Measurements from ENCODE around the gene CLINT1.
A peak's percentile ranks its signal among the peaks of the same experiment; 100 is the strongest.

CLINT1 gene

DNA sequence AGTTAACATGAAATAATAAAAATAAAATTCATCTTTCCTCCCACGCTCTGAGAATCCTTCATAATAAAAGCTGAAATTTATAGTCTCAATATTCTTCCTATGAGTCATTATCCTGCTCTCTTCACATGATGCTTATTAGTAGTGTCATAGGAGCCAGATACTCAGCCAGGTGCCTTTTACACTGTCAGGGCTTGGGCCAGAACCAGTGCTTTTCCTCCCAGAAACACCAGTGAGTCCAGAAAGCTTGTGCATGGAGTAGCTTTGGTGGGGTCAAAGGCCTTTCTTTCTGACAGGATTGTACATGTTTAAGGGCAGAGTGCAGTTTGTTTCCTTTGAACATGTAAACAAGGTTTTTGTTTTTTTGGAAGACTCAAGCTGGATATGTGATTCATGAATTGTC is 108.6 kb downstream of the CLINT1 start:
- DNase-seq = no peak

DNA sequence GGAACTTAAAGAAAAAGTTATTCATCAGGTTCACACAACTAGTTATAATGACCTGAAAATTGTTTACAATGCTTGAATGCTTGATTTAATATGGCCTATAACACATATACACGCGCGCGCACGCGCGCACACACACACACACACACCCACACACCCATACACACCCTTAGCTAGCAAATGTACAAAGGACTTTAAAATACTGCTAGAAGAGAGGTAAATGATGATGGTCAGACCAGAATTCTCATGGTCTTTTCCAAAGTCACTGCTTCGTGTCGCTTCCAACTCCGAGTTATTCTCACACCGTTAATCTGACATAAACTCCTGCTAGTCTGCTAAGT is 109.5 kb downstream of the CLINT1 start:
- no peak for DNase-seq

- DNase-seq = no peak
Measured at GRCh38 chr5:157748760-157749461, 110.0 kb downstream of the CLINT1 start.

GRCh38 chr5:157747766-157748700 is 110.9 kb downstream of the CLINT1 start:
- no peak for DNase-seq

DNA sequence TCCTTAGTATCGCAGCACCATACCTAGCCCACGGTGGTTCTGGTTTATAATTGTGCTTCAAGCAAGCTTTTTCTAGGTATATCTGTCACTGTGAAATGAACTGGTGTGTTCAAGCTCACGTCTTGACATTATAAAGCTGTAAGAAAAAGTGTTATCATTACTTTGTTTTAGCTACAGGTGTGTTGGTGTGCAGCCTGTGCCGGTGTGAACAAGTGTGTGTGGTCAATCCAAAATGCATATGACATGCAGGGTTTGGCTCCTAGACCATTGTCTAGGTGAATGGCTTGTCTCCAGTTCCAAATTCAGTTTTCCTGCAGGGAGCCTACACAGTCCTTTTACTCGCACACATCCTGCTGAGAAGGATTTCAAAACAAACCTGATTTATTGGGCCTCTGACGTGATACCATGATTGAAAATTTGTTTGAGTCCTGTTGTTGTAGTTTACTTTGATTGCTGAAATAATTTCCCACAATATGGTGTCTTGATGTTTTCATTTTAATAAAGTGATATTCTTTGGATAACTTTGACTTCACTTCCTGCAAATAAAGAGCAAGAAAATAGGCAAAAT is 111.7 kb downstream of the CLINT1 start:
- DNase-seq = no peak

- no peak for DNase-seq
Measured at GRCh38 chr5:157745041-157745456, 113.9 kb downstream of the CLINT1 start.

DNA sequence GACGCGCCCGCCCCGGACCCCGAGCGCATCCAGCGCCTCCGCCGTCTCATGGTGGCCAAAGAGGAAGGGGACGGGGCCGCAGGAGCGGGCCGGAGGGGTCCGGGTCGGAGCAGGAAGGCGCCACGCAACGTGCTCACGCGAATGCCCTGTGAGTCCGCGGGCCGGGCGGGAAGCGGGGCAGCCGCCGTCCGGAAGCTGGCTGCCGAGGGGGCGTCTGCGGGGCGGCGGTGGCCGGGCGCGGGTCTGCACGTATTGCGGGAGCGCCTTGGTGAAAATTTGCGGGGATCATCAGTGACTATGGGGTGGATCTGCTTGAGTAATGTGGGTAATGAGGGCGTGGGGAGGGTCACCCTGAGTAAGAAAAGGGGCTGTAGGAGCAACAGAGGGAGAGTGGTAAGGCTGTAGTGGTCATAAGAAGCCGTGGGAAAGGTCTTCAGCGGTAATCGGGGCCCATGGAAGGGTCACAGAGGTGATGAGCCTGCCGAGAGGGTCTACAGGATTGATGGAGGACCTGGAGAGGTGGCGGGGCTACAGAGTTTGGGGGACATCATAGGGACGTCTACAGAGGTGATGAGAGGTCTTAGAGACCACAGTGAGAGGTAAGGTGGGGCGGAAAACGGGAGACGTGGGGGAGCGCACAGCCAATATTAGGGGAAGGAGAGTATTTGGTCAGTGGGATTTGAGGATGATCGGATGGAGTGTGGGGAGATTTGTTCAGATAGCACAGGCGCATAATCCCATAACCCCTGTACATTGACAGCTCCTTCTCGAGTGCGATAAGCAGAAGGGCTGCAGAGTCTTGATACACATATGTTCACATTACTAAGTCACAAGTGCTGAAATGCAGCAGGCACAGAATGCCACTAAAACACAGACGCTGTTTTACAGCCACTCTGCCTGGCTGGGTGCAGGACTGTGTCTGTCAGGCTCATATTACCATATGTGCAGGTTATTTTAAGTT is 114.6 kb downstream of the CLINT1 start:
- no peak for DNase-seq

- DNase-seq = peak; percentile 57
Measured at GRCh38 chr5:157743163-157744050, 115.5 kb downstream of the CLINT1 start, which contains the start of gene LSM11. Gene LSM11, plus strand, starts transcription at chr5:157743712. Its CDS starts 39 bp downstream, at chr5:157743751.

- no peak for DNase-seq
Measured at GRCh38 chr5:157741131-157741530, 117.8 kb downstream of the CLINT1 start.

- DNase-seq = no peak
Measured at GRCh38 chr5:157740229-157740610, 118.7 kb downstream of the CLINT1 start.

DNA sequence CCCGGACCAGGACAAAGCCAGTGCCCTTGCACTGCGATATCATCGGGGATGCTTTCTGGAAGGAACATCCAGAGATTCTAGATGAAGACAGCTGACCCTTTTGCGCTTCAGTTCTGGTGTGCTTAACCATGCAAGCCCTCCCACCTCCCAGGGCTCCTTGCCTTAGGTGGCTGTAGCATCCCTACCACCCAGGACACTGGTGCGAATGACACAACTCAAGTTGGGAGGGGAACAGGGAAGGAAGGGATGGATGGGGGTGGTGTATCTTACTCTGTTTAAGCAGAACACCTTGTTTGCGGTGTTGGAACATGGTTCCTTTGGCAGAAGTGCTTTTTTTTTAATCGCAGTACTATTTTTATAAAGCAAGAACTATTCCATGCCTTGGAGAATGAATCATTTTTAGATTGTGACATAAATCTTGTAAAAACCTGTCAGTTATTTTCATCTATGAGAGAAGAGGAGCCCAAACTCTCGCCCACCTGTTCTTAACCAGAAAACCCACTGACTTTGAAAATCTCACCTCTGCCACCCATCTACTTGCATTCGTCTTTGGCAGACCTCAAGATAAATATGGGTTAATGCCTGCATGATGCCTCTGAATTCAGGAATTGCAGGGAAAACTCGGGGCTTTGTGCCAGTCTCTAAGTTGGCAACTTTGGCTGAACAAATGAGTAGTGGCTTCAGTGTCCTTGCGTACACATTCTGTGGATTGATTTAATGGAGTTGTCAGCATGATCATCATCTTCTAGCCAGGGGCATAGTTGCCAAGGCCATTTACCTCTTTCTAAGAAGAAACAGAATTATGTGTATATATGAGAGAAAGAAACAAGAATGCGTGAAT is 119.3 kb downstream of the CLINT1 start:
- no peak for DNase-seq

DNA sequence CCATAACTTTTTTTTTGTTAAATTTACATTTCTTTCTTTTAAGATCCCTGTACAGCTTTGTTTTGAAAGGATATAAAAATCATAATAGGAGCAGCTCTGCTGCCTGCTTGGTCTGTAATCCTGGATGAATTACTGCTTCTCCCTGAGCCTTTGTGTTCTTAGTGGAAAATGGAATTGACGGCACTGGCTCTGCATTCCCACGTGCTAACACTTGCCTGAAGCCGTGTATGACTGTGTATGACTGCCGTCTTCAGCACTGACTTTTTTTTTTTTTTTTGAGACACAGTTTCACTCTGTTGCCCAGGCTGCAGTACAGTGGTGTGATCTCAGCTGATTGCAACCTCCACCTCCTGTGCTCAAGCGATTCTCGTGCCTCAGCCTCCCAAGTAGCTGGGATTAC is 123.0 kb downstream of the CLINT1 start:
- DNase-seq = no peak
